ENCODE measurements around the gene FAM151A. TPM values are rescaled to one million over a fixed set of nuclear protein-coding genes. Genes with fewer than 3 reads are reported as not detected.

The FAM151A gene
- total RNA-seq: not detected in 2 replicates

DNA sequence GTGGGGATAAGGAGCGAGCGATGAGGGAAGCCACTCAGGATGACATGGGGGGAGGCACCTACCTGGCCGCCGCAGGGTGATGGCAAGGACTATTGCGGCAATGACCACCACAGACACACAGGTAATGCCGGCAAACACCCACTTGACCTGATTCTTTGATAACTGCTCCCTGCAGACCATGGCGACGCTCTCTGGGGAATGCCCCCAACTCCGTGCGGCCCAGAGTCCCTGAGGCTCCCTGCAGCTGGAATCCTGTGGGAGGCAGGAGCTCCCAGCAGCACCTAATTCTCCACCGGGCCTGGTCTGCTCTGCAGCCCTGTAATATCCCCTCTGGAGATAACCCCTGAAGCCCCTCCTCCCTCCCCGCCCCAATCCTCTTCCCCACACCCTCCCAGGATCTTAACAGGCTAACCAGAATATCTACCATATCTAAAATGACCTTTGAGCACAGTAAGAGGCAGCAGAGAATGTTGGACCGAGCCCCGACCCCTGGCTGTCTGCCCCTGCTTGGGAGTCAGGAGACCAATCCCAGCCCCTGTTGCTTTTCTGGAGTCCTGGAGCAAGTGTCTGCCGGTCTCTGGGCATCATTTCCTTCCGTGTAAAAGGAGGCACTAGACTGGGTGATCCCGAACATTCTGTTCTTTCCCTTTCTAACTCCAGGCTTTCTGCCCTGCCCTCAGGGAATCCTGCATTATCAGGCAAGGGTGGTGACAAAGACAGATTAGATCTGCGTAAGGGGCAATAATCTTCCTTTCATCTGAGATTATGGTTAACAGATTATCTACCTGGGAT, at the start of gene FAM151A:
Gene FAM151A (minus strand): TSS at position 310 of the 792 bp plus-strand sequence. CDS start 130 bp downstream, at position 180.
- DNase-seq (ENCODE audit: low read depth in 2 of 2): no peak

GRCh38 chr1:54671985-54672608, 48.8 kb upstream of the FAM151A start:
- DNase-seq (ENCODE audit: low read depth in 2 of 2): peak; percentile 51 to 59

GRCh38 chr1:54668567-54668966, 45.2 kb upstream of the FAM151A start:
- no peak for DNase-seq (ENCODE audit: low read depth in 2 of 2)

DNA sequence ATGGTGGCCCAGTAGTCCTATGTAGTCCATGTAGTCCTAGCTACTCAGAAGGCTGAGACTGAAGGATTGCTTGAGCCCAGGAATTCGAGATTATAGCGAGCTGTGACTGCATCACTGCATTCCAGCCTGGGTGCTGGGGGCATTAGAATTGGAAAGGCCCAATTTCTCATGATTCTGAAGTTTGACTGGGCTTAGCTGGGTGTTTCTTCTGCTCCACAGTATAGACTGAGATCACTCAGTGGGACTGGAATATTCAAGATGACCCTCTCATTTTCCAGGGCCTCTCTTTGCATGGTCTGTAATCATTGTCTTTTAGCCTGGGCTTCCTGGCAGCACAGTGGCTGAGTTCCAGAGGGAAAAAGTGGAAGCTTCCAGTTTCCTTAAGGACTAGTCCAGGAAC, 44.5 kb upstream of the FAM151A start:
- DNase-seq (ENCODE audit: low read depth in 2 of 2): no peak

DNA sequence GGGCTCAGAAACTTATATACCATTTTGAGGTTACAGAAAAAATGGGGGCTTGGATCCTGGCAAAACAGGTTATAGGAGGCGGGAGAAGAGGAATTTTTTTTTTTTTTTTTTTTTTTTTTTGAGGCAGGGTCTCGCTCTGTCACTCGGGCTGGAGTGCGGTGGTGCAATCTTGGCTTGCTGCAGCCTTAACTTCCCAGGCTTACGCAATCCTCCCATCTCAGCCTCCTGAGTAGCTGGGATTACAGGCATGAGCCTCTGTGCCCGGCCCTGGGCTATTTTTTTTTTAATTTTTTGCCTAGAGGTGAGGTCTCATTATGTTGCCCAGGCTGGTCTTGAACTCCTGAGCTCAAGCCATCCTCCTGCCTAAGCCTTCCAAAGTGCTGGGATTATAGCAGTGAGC, 43.0 kb upstream of the FAM151A start:
- no peak for DNase-seq (ENCODE audit: low read depth in 2 of 2)

- DNase-seq (ENCODE audit: low read depth in 2 of 2): no peak
These were observed 42.5 kb upstream of the FAM151A start for GRCh38 chr1:54665852-54666251.

DNA sequence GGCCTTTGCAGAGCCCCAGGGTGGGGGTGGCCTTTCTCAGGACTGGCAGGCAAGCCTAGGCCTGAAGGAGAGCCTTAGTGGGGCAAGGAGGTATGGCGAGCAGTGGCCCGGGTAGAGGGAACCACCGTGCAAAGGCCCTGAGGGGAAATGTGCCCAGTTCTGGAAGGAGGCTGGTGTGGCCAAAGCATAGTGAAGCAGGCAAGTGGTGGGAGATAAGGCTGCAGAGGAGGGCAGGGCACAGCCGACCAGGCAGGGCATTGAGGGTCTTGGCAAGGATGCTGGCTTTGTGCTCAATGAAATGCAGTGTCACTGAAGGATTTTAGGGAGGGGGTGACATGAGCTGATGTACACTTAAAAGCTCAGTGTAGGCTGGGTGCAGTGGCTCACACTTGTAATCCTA, 41.0 kb upstream of the FAM151A start:
- no peak for DNase-seq (ENCODE audit: low read depth in 2 of 2)

GRCh38 chr1:54663725-54664124, 40.4 kb upstream of the FAM151A start:
- no peak for DNase-seq (ENCODE audit: low read depth in 2 of 2)

DNA sequence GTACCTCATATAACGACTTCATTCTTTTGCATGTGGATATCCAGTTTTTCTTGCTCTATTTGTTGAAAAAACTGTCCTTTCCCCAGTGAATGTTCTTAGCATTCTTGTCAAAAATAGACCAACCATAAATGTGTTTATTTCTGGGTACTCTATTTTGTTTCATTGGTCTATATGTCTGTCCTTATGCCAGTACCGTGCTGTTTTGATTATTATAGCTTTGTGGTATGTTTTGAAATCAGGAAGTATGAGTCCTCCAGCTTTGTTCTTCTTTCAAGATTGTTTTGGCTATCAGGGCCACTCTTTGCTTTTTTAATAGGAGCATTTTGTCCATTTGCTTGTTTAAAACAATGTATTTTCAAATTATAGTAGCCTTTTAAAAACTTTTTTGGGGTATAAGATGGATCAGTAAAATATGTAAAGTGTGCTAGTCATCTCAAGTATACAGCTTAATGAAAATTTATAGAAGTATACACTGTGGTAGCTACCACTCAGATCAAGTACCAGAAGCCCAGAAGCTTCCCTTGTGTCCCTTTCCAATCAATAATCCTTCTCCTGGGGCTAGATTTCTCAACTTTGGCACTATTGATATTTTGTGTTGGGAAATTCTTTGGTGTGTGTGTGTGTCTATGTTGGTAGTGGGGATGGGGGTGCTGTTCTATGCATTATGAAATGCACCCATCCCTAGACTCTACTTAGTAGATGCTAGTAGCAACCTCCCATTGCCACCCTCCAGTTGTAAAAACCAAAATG, 35.0 kb upstream of the FAM151A start:
- DNase-seq (ENCODE audit: low read depth in 2 of 2): no peak

- DNase-seq (ENCODE audit: low read depth in 2 of 2): no peak
These were observed 29.7 kb upstream of the FAM151A start for GRCh38 chr1:54653036-54653435.

GRCh38 chr1:54652168-54652567, 28.8 kb upstream of the FAM151A start:
- no peak for DNase-seq (ENCODE audit: low read depth in 2 of 2)

GRCh38 chr1:54651608-54652007, 28.3 kb upstream of the FAM151A start:
- DNase-seq (ENCODE audit: low read depth in 2 of 2): no peak

- no peak for DNase-seq (ENCODE audit: low read depth in 2 of 2)
These were observed 27.1 kb upstream of the FAM151A start for GRCh38 chr1:54650417-54650816.

DNA sequence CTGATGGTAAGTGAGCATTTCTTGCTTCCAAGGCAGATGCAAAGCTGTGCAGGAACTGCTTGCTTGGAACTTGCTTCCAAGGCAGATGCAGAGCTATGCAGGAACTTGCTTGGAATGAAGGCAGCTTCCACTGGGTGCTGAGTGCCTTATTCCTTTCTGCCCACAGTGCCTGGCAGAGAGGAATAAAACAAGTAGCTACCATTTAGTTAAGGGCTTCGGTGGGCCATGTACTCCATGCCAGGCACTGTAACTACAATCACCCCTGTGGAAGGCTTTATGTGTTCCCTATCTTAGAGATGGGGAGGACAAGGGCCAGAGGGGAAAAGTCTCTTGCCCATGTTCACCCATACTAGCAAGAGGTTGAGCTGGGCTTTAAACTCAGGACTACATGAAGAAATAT, 26.6 kb upstream of the FAM151A start:
- DNase-seq (ENCODE audit: low read depth in 2 of 2): no peak

- no peak for DNase-seq (ENCODE audit: low read depth in 2 of 2)
These were observed 26.0 kb upstream of the FAM151A start for GRCh38 chr1:54649130-54649898.

DNA sequence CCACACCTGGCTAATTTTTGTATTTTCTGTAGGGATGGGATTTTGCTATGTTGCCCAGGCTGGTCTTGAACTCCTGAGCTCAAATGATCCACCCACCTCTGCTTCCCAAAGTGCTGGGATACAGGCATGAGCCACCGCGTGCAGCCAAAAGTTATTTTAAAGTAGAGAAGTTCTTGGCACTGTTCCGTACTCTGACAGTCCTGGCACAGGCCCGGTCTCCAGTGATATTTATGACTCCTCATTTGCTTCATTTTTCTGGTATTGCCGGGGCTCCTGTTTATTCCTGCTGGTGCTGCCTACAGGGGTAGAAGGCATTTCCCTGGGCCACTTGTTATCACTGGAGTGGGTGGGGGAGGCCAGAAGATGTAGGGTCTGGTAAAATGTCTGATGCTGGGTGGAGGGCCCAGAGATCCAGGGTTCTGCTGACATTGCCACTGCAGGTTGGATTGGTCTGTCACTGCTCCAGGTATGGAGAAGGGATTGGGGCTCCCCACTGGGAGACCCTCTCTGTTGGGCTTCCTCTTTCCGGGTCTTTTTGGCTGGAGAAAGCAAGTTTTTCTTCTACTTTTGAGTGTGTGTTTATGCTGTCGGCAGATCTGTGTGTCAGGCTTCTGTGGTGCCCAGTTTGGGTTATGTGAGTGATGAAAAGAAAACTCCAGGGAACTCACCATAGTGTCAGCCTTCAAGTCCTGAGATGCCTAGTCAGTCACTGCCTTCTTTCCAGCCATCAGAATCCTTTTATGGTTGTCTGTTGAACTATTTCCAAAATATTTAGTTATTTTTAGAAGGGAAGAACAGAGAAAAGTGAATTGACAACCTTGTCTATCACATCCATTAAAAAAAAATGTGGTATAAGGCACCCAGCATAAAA, 22.7 kb upstream of the FAM151A start:
- no peak for DNase-seq (ENCODE audit: low read depth in 2 of 2)

DNA sequence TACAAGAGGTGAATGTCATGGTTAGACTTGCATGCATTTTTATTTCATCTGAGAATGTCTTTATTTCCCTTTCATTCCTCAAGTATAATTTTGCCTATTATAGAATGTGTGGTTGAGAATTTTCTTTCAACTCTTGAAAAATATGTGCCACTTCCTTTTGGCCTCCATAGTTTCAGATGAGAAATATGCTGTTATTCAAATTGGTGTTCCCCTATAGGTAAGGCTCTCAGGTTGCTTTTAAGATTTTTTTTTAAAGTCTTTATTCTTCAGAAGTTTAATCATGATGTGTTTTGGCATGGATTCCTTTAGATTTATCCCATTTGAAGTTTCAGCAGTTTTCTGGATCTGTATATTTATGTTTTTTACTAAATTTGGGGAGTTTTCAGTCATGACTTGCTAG, 20.4 kb upstream of the FAM151A start:
- DNase-seq (ENCODE audit: low read depth in 2 of 2): no peak

DNA sequence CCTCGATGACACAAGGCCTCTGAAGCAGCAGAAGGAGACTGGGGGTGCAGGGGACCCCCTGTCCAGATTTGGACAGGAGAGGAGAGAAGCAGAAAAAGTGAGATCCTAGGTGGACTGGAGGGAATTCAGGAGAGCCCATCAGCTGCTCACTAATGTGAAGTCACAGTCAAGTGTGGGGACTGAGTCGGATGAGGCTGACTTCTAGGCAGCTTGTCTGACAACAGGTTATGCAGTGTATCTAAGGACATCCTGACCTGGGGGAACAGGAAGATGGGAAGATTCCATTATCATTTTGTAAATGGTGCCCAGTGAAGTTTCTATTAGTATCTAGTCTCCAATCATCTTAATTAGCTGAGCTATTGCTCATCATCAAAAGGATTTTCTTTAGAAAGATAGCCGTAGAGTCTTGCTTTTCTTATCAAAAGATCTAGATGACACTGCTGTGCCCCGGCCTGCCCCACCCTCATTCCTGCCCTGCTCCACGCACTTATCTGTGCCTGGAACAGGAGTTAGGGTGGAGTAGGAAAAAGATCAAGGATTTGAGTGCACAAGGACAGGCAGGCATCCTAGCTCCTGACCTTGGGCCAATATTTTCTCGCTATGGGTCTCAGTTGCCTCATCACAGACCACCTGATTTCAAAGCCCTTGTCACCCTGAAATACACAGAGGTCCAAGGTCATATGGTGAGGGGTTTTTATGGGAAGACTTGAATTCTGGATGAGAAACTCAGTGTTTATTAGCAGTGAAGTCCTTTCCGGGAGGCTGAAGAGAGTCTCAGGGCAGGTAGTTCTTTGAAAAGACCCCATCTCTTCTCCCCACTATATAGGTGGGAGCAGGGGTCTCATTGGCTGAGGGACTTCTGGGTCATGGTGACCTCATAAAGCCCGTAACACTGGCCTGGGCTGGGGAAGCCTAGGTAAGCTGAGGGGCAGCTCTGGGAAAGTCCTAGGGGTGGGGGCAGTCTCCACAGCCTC, 17.8 kb upstream of the FAM151A start, which contains the start of gene MROH7:
Gene MROH7 (plus strand): TSS at position 924 of the 974 bp plus-strand sequence. CDS start 11,141 bp downstream, outside the sequence.
- no peak for DNase-seq (ENCODE audit: low read depth in 2 of 2)

GRCh38 chr1:54640361-54640760, 17.0 kb upstream of the FAM151A start:
- no peak for DNase-seq (ENCODE audit: low read depth in 2 of 2)
